GM18526 (cell line): ENCODE results near the gene PPP4R1.

ENCODE experiments used
- POLR2A ChIP-seq: IDR thresholded peaks from 3 replicates; pipeline ENCODE4 v1.6.1; 2011; ENCODE audit not compliant: insufficient read length; ENCODE audit errors: extremely low read depth

PPP4R1 gene

DNA sequence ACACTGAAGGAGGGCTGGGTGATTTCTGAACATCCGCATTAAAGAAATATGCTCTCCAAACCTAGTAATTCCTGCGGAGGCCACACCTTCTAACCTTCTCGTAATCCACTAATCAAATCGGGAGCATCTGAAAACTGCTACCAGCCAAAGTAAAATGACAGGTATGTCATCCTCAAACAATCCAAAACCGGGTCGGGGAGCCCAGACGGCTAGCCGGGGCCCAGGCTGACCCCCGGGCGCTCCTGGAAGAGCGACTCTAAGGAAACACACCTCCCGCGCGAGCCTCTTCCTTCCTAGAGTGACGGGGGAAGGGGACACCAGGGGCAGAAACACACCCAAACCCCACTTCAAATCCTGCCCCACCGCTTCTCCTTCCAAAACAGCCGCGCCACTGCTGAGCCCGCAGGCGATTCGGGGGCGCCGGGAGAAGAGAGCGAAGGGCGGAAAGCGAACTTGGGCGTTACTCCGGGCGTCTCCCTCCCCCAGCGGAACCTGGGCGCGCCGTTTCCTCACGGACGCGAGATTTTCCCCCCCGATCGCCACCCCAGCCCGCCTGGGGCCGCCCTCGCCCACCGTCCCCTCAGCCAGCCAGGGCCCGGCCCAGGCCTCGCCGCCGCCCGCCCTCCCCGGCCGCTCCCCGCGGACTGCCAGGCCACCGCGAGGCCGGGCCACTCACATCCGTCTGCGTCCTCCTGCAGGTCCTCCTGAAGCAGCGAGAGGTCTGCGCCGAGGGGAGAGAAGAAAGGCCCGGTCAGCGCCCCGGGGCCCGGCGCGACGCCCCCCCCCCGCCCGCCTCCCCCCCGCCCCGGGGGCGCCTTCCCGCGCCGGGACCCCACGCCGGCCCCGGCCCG is 584 bp downstream of the PPP4R1 start:
- no peak for TF ChIP-seq POLR2A

DNA sequence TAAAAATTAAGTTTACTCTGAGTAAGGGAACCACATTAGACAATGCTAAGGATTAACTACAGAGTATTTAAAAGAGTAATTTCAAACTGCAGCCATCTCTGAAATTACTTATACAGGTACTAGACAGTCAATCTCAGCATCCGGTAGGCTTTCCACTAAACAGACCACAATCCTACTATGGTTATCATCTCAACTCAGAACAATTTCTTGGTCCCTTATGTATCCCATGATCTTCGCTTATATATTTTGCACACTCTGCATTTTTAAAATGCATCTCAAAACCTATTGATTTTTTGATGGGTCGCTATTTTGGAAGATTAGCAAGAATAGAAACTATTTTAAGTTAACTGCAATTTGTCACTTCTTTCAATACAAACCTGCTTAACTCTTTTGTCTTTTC is 1.4 kb downstream of the PPP4R1 start:
- no peak for TF ChIP-seq POLR2A

GRCh38 chr18:9612215-9612830 is 2.0 kb downstream of the PPP4R1 start:
- TF ChIP-seq POLR2A = no peak

- TF ChIP-seq POLR2A = no peak
Measured at GRCh38 chr18:9609190-9609589, 5.2 kb downstream of the PPP4R1 start.

DNA sequence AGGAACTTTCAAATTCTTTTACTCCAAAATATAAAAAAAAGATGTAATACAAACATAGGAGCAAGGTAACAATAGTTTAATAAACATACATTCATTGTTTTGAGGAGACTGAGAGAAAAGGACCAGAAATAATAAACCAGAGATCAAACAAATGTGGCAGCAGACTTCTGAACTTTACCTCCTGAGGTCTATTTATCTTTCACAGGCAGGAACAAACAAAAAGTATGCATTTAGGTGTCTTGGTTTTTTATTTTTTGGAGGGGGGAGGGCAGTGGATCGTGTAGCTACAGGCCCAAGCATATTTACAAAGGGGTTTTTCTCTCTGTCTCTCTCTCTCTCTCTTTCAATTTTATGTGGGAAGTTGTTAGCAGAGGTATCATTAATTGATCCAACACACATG is 5.6 kb downstream of the PPP4R1 start:
- no peak for TF ChIP-seq POLR2A

DNA sequence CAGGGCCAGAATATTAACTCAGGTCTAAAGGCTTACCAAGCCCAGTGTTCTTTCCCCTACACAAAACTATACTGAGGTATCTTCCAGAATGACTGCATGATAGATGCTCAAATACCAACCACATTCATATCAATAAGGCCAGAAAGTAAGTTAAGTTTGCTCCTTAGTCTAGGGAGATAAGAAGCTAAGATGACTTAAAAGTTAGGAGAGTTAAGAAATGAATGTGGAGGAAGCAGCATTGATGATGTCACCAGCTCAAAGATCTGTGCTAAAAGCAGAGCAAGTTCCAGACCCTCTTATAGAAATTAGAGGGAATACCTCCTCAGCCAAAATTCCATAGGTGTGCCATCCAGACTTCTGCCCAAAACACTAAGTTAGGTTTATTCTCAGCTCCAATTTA is 6.1 kb downstream of the PPP4R1 start:
- no peak for TF ChIP-seq POLR2A

DNA sequence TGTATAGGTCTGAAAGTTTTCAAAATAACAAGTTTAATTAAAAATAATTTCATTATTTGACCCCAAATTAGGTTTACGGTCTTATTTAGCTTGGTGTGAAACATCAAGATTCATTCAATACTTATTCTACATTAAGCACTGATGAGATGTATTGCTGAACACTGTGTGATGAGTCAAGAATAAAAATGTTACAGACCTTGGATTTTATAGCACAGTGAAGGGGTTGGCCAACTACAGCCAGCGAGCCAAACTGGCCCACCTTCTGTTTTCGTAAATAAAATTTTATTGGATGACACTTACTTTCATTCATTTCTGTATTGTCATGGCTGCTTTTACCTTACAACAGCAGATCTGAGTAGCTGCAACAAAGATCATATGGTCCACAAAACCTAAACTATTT is 8.3 kb downstream of the PPP4R1 start:
- TF ChIP-seq POLR2A = no peak

DNA sequence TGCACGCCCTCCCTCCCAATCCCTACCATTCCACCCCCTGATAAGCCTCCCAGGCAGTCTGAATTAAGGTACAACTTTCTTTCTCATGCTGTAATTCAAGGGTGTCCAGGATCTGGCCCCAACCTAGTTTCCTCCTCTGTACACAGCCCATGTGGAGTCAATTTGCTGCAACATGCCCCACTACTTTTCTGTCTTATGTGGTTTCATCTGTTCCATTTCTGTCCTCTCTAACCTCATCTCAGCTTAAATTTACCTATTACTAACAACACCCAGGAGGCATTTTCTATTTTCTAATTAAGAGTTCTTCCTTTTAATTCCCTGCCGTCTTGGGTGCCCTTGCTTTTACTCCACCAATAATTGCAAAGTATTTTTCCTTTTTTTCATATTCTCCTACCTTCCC is 10.0 kb downstream of the PPP4R1 start:
- TF ChIP-seq POLR2A = no peak

GRCh38 chr18:9599328-9599727 is 15.0 kb downstream of the PPP4R1 start:
- no peak for TF ChIP-seq POLR2A

- TF ChIP-seq POLR2A = no peak
Measured at GRCh38 chr18:9597609-9598008, 16.8 kb downstream of the PPP4R1 start.

DNA sequence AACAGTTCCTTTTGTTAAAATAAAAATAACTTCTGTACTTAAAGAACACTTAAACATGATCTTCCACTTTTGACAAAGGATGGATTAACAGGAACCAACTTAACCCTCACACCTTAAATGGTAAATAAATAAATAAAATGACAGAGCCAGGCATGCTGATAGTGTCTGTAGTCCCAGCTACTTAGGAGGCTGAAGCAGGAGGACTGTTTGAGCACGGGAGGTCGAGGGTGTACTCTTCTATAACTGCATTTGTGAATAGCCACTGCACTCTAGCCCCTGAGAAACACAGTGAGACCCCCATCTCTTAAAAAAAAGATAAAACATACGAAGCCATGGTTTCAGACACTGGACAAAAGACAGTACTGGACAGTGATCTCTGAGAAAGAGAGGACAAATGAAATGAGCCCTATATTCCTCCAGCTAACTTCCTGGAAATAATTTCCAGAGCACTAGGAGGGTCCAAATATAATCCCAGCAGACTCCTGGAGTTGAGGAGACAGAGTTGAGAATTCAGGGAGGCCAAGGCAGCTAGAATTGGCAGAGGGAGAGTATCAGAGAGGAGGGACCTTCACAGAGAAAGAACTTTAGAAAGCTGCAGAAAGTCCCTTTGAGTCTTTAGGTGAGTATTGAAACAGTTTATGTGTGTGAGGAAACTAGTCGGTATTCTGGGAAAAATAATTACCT is 17.4 kb downstream of the PPP4R1 start:
- no peak for TF ChIP-seq POLR2A

DNA sequence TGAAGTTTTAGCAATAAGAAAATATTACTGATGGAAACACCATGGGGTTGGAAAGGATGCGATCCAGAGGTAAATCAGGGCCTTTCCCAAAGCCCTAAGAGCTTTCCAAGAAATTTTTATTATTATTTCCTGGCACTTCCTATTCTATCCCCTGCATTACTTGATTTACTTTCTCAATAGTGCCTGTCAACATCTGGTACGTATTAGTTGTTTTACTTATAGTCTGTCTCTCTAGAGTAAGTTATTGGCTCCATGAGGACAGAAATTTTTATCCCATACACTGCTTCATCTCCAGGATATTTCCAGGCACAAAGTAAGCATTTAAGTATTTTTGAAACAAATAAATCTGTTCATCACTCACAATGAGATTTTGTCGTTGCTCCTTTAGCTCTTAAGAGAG is 18.1 kb downstream of the PPP4R1 start:
- no peak for TF ChIP-seq POLR2A

DNA sequence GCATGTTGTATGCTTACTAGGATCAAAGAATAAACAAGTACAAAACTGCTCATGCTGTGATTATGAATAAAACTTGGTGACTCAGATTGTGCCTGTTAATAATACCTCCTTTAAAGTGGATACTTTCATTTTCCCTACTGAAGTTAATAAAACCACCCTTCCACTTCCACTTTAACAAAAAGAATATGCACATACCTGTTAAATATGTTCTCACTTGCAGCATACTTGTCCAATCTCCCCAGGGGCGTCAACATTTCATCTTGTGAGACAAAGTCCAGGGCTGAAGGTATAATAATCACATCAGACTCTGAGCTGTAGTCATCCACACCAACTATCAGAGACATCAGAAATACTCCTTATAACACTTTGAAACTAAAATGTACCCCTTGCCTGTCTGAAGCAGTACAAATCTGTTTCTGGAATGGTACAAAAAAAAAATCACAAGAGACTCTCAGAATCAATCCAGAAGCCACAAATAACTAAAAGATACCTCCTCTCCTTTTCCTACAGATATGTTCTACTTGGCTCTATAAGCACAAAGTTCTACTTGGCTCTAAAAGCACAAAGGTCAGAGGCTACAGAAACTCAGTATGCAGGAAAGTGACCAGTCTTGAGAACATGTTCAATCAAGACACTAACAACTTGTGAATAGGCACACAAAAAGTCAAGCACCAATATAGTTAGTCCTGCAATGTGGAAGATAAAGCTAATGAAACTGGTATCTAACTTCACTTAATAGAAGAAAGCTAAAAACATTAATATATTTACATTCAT is 19.3 kb downstream of the PPP4R1 start:
- TF ChIP-seq POLR2A = no peak

DNA sequence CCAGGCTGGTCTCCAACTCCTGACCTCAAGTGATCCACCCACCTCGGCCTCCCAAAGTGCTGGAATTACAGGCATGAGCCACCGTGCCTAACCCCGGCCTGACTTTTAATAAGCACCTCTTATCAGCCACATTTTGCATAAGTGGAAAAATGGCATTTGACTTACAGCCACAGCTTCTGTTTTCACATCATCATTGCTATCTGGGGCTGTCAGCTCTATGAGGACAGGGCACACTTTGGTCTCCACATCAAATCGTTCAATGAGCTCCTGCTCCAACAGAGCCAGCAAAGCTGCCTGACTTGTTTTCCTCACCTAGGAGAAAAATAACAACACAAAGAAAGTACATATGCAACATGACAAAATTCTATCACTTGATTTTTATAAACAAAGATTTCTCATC is 26.4 kb downstream of the PPP4R1 start:
- TF ChIP-seq POLR2A = no peak

DNA sequence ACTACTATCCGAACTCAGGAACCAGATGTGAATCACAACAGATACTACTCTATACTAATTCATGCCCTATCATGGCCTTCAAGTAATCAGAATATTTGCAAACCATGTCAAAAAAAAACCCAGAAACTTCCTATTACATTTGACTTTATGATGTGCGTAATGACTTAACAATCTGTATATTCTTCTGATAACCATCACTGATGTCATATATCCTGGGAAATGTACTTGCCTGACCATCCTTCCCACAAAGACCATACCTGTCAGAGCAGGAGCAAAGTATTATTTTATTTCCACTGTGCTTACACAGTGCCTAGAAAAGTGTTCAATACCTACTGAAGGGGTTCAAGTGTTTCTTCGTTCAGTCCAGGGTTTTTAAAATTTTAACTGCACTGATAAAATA is 27.5 kb downstream of the PPP4R1 start:
- no peak for TF ChIP-seq POLR2A
